AG04450 (cell line): ENCODE measurements around the gene ZFP69. TPM values are rescaled to one million over a fixed set of nuclear protein-coding genes. Genes with fewer than 3 reads are reported as not detected.

Experiments used
- CTCF ChIA-PET: fragments of 300-600, 350-600 bp; formaldehyde crosslinking; extraction: SDS; loops from one replicate; lab custom pipeline; 2022; ENCODE audit warnings: antibody characterized with exemption, inconsistent platforms; lab: Charles Lee
- POLR2A ChIA-PET: fragments of 350-600 bp; formaldehyde crosslinking; extraction: SDS; loops from one replicate; lab custom pipeline; 2021; ENCODE audit warnings: antibody characterized with exemption, inconsistent platforms; lab: Yijun Ruan, JAX
- DNase-seq: peaks from one replicate; pipeline ENCODE4 v3.0.0-alpha.2; 2011; ENCODE audit warnings: low read depth, low spot score
- H3K27ac ChIP-seq: one replicate; pipeline ENCODE4 v1.5.1; 2012; ENCODE audit warnings: low read depth, low read length, control low read depth
- H3K27me3 ChIP-seq: one replicate; pipeline ENCODE4 v1.6.0; 2012; ENCODE audit warnings: low read length; ENCODE audit not compliant: control insufficient read depth, insufficient read depth
- H3K4me3 ChIP-seq: 2 replicates; pipeline ENCODE4 v1.5.1; 2011; ENCODE audit warnings: mild to moderate bottlenecking, low read depth, low read length, control low read depth
- H3K9me3 ChIP-seq: 2 replicates; pipeline ENCODE4 v1.5.1; 2012; ENCODE audit warnings: low read length; ENCODE audit not compliant: control insufficient read depth, insufficient read depth
- polyA plus RNA-seq: library from polyadenylated mRNA; depleted of rRNA; stranded (reverse); fragments of >200 nt; gene quantifications from 2 replicates; pipeline ENCODE4 v1.2.3, GENCODE V29; 2011
- TF ChIP-seq, protein P1 (sequence below): IDR thresholded peaks from 2 replicates; pipeline ENCODE4 v1.5.1; 2011; ENCODE audit warnings: low read depth, low read length, control low read depth, inconsistent platforms

The ZFP69 gene
- polyA plus RNA-seq, 1 experiment, result 3.1 TPM

GRCh38 chr1:40450495-40451237, 26.4 kb upstream of the ZFP69 start:
- H3K27me3 ChIP-seq, result no peaks in the 10 kb centered on the region
- TF ChIP-seq, protein P1, sequence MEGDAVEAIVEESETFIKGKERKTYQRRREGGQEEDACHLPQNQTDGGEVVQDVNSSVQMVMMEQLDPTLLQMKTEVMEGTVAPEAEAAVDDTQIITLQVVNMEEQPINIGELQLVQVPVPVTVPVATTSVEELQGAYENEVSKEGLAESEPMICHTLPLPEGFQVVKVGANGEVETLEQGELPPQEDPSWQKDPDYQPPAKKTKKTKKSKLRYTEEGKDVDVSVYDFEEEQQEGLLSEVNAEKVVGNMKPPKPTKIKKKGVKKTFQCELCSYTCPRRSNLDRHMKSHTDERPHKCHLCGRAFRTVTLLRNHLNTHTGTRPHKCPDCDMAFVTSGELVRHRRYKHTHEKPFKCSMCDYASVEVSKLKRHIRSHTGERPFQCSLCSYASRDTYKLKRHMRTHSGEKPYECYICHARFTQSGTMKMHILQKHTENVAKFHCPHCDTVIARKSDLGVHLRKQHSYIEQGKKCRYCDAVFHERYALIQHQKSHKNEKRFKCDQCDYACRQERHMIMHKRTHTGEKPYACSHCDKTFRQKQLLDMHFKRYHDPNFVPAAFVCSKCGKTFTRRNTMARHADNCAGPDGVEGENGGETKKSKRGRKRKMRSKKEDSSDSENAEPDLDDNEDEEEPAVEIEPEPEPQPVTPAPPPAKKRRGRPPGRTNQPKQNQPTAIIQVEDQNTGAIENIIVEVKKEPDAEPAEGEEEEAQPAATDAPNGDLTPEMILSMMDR, result no peak
- peak; percentile 45 for DNase-seq
- peaks cover 25% of the 10 kb centered on the region for H3K9me3 ChIP-seq
- H3K4me3 ChIP-seq, result peak overlapping the region; percentile 80
- ChIA-PET POLR2A (interaction anchor here (0.5 to 1.6 kb wide), 8 partner anchors 11 to 183 kb away, joined by 3 to 12 read pairs (median 4); partner anchors contain the start of genes EXO5, ZFP69 and ZNF684), CTCF (interaction anchor here (0.5 to 1.2 kb wide), 3 partner anchors 11 to 307 kb away, joined by 5 to 8 read pairs (median 6); no protein-coding TSS in a partner anchor)
- H3K27ac ChIP-seq, result peak overlapping the region; percentile 92

DNA sequence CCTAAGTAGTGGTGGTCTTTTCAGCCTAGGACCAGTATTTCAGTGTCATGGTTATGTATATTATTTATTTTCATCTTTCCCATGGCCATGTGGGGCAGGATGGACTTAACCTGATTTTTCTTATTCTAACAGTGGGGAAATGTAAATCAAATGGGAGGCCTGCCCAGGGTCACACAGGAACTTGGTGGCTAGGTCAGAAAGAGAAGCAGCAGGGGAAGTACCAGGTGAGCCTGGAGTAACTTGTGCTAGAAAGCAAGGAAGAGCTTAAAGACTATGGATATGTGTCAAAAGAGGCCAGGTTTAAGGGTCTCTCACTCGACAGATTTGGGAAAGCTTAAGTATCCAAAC, 25.9 kb upstream of the ZFP69 start:
- Histone ChIP-seq H3K27me3 (no peaks in the 10 kb centered on the region), H3K9me3 (peaks cover 24% of the 10 kb centered on the region), H3K27ac (peak overlapping the region; percentile 92), H3K4me3 (peak overlapping the region; percentile 80)
- ChIA-PET CTCF (interaction anchor here (0.5 to 1.2 kb wide), 3 partner anchors 11 to 31 kb away, joined by 3 to 6 read pairs (median 5); no protein-coding TSS in a partner anchor), POLR2A (interaction anchor here (0.5 to 0.6 kb wide), 2 partner anchors 81 to 183 kb away, joined by 3 to 5 read pairs; no protein-coding TSS in a partner anchor)
- TF ChIP-seq, protein P1, result no peak
- DNase-seq, result no peak

DNA sequence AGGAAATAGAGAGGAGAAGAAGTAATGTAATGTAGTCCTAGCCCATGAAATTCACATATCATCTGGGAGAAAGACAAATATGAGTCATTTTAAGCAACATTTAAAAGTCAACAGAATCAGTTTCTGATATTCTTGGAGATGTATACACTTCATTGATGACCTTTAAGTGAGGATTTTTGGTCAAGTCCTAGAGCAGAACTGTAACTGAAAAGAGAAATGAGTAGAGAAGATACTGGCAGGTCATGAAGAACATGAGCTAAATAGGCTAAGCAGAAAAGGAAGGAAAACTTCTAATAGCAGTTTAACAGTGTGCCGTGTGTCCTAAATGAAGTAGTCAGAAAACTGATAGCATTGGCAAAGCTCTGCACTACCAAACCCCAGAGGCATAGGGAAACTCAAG, 22.2 kb upstream of the ZFP69 start:
- Histone ChIP-seq H3K9me3 (peaks cover 36% of the 10 kb centered on the region), H3K27ac (no peak overlapping the region), H3K27me3 (no peaks in the 10 kb centered on the region), H3K4me3 (no peak overlapping the region)
- no peak for DNase-seq
- ChIA-PET CTCF (interaction anchor here (0.9 kb wide), 1 partner anchor 17 kb away, joined by 3 read pairs; no protein-coding TSS in a partner anchor), POLR2A (no interaction called here)
- TF ChIP-seq, protein P1, result no peak

GRCh38 chr1:40462956-40463590, 14.0 kb upstream of the ZFP69 start:
- H3K27me3 ChIP-seq, result no peaks in the 10 kb centered on the region
- no peak overlapping the region for H3K4me3 ChIP-seq
- no peak overlapping the region for H3K27ac ChIP-seq
- ChIA-PET CTCF (no interaction called here), POLR2A (no interaction called here)
- no peak for DNase-seq
- TF ChIP-seq, protein P1, result no peak
- peaks cover 60% of the 10 kb centered on the region for H3K9me3 ChIP-seq

GRCh38 chr1:40469327-40469726, 7.8 kb upstream of the ZFP69 start:
- Histone ChIP-seq H3K27me3 (no peaks in the 10 kb centered on the region), H3K9me3 (peaks cover 47% of the 10 kb centered on the region), H3K4me3 (no peak overlapping the region), H3K27ac (no peak overlapping the region)
- POLR2A ChIA-PET, result interaction anchor here (0.7 kb wide), 1 partner anchor 60 kb away, joined by 4 read pairs; no protein-coding TSS in a partner anchor
- DNase-seq, result no peak
- TF ChIP-seq, protein P1, result no peak
- CTCF ChIA-PET, result no interaction called here
